IMR-90 (cell line): Measurements from ENCODE around the gene RNASE4.

Experiments used
- CTCF ChIP-seq: conservative IDR thresholded peaks from 2 replicates; pipeline ENCODE4 v1.5.1; 2012; ENCODE audit warnings: mild to moderate bottlenecking, low read depth, low read length, improper control_type of control experiment
- MXI1 ChIP-seq: IDR thresholded peaks from 2 replicates; pipeline ENCODE4 v1.6.1; 2012; ENCODE audit warnings: low read depth, mild to moderate bottlenecking, low read length, moderate library complexity, borderline replicate concordance
- POLR2A ChIP-seq: IDR thresholded peaks from 2 replicates; pipeline ENCODE4 v1.6.1; 2012; ENCODE audit warnings: mild to moderate bottlenecking, low read depth, low read length
- RCOR1 ChIP-seq: IDR thresholded peaks from 2 replicates; pipeline ENCODE4 v1.6.1; 2012; ENCODE audit warnings: mild to moderate bottlenecking, low read length, improper control_type of control experiment; ENCODE audit not compliant: insufficient replicate concordance
- SMC3 ChIP-seq: fragments of 150-350 bp; IDR thresholded peaks from 2 replicates; pipeline ENCODE4 v1.6.1; 2016; ENCODE audit warnings: low read depth, mild to moderate bottlenecking, antibody characterized with exemption, low read length, moderate library complexity

DNA sequence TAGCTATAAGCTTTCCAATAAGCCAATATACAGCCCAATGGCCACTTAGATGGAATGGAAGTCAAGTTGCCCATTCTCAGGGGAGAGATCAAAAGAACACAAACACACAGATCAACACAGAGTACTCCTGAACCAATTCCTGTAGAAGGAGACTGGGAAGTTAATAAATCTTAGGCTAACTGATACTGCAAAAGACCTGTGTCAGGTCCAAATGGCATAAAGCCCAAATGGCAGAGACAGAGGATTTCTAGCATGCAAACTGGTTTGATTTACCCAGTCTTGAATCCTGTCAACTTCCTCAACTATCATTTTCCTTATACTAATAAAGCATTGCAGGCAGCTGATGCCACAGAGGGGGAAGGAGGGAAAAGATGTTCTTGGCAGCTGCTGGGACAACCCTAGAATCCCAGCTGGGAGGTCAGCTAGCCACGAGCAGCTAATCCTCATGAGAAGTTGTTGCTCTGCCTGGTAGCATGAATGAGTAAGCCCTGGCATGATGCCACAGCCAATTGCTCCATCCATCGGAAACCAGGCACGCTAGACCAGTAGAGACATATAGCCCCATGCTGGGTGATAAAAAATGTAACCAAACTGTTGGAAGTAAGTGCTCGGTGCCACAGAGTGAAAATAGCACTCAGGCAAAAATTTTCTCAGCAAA, 30.4 kb downstream of the RNASE4 start:
- TF ChIP-seq CTCF: no peak
- TF ChIP-seq POLR2A: no peak
- no peak for TF ChIP-seq RCOR1
- TF ChIP-seq SMC3: no peak
- TF ChIP-seq MXI1: no peak
